Neural progenitor cell (in vitro differentiated cells): ENCODE results near the gene PNPLA6. TPM values are rescaled to one million over a fixed set of nuclear protein-coding genes. Genes with fewer than 3 reads are reported as not detected.

Experiments
- DNase-seq: peaks from one replicate; pipeline ENCODE4 v3.0.0-alpha.2; 2016; ENCODE audit warnings: low spot score
- H2AFZ ChIP-seq: fragments of 200-600 bp; sonication (generic); replicated peaks from 2 replicates; pipeline ENCODE4 v1.6.1; 2016; ENCODE audit warnings: antibody characterized with exemption
- H3F3A ChIP-seq: fragments of 200-600 bp; sonication (generic); 2 replicates; pipeline ENCODE4 v1.6.1; 2016; ENCODE audit warnings: antibody characterized with exemption, low read depth
- H3K27ac ChIP-seq: fragments of 200-600 bp; sonication (generic); 2 replicates; pipeline ENCODE4 v1.5.1; 2016; ENCODE audit warnings: mild to moderate bottlenecking
- H3K27me3 ChIP-seq: fragments of 200-600 bp; sonication (generic); 2 replicates; pipeline ENCODE4 v1.6.1; 2016; ENCODE audit warnings: mild to moderate bottlenecking, moderate library complexity
- H3K36me3 ChIP-seq: fragments of 200-600 bp; sonication (generic); 2 replicates; pipeline ENCODE4 v1.5.1; 2016
- H3K4me1 ChIP-seq: fragments of 200-600 bp; sonication (generic); 2 replicates; pipeline ENCODE4 v1.6.1; 2016; ENCODE audit warnings: mixed run types
- H3K4me2 ChIP-seq: fragments of 200-600 bp; sonication (generic); 2 replicates; pipeline ENCODE4 v1.6.1; 2016
- H3K4me3 ChIP-seq: fragments of 200-600 bp; sonication (generic); 2 replicates; pipeline ENCODE4 v1.5.1; 2016
- H3K79me2 ChIP-seq: fragments of 200-600 bp; sonication (generic); 2 replicates; pipeline ENCODE4 v1.6.1; 2016; ENCODE audit warnings: low read depth
- H3K9ac ChIP-seq: fragments of 200-600 bp; sonication (generic); 2 replicates; pipeline ENCODE4 v1.6.1; 2016
- H3K9me3 ChIP-seq: fragments of 200-600 bp; sonication (generic); 2 replicates; pipeline ENCODE4 v1.5.1; 2016; ENCODE audit warnings: low read depth
- H4K20me1 ChIP-seq: fragments of 200-600 bp; sonication (generic); 2 replicates; pipeline ENCODE4 v1.6.1; 2016; ENCODE audit warnings: low read depth
- H3K27ac Mint-ChIP-seq: 3 replicates; pipeline ENCODE4 v1.8.0; 2021; ENCODE audit warnings: mixed read lengths
- H3K27me3 Mint-ChIP-seq: 2 replicates; pipeline ENCODE4 v1.8.0; 2022; ENCODE audit warnings: low read depth, mild to moderate bottlenecking, inconsistent platforms, moderate library complexity, mixed read lengths; ENCODE audit not compliant: insufficient read depth
- H3K36me3 Mint-ChIP-seq: 3 replicates; pipeline ENCODE4 v1.8.0; 2021; ENCODE audit warnings: mixed read lengths
- H3K4me1 Mint-ChIP-seq: 3 replicates; pipeline ENCODE4 v1.8.0; 2021; ENCODE audit warnings: mixed read lengths
- H3K4me3 Mint-ChIP-seq: 3 replicates; pipeline ENCODE4 v1.8.0; 2021; ENCODE audit warnings: mild to moderate bottlenecking, moderate library complexity, mixed read lengths
- H3K9me3 Mint-ChIP-seq: 3 replicates; pipeline ENCODE4 v1.8.0; 2020; ENCODE audit warnings: mixed read lengths
- EZH2 ChIP-seq: fragments of 200-600 bp; sonication (generic); IDR thresholded peaks from 2 replicates; pipeline ENCODE4 v1.6.1; 2017; ENCODE audit warnings: antibody characterized with exemption, mild to moderate bottlenecking, moderate library complexity
- EZH2phosphoT487 ChIP-seq: fragments of 200-600 bp; sonication (generic); IDR thresholded peaks from 2 replicates; pipeline ENCODE4 v1.6.1; 2017; ENCODE audit warnings: antibody characterized with exemption
- total RNA-seq: library from RNA; depleted of rRNA; stranded (reverse); fragments of >200 nt; gene quantifications from 2 replicates; pipeline ENCODE4 v1.2.3, GENCODE V29; 2015; ENCODE audit warnings: low replicate concordance
- TF ChIP-seq, protein P1 (sequence below): fragments of 200-600 bp; sonication (generic); IDR thresholded peaks from 2 replicates; pipeline ENCODE4 v1.5.1; 2017; ENCODE audit warnings: antibody characterized with exemption, mild to moderate bottlenecking

Gene PNPLA6
- total RNA-seq, 1 donor from 2014 or later, result 25.5 TPM

DNA sequence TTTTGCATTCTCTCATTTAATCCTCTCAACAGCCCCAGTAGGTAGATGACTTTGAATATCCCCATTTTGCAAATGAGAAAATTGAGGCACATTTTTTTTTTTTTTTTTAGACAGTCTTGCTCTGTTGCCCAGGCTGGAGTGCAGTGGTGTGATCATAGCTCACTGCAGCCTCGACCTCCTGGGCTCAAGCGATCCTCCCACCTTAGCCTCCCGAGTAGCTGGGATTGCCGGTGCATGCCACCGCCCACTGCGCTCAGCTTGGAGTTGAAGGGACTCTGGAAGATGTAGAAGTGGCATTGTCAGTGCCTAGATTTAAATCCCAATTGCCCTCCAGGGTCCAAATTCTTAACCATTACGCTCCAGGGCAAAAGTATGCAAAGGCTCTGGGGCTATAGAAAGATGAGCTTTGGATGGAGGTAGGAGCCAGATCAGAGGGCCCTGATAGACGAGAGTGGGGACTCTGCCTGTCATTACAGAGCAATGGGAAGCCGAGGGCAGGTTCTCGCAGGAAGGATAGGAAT is 13.9 kb upstream of the PNPLA6 start:
- no peaks in the 10 kb centered on the region for H3K9me3 Mint-ChIP-seq
- peak; percentile 4 for DNase-seq

DNA sequence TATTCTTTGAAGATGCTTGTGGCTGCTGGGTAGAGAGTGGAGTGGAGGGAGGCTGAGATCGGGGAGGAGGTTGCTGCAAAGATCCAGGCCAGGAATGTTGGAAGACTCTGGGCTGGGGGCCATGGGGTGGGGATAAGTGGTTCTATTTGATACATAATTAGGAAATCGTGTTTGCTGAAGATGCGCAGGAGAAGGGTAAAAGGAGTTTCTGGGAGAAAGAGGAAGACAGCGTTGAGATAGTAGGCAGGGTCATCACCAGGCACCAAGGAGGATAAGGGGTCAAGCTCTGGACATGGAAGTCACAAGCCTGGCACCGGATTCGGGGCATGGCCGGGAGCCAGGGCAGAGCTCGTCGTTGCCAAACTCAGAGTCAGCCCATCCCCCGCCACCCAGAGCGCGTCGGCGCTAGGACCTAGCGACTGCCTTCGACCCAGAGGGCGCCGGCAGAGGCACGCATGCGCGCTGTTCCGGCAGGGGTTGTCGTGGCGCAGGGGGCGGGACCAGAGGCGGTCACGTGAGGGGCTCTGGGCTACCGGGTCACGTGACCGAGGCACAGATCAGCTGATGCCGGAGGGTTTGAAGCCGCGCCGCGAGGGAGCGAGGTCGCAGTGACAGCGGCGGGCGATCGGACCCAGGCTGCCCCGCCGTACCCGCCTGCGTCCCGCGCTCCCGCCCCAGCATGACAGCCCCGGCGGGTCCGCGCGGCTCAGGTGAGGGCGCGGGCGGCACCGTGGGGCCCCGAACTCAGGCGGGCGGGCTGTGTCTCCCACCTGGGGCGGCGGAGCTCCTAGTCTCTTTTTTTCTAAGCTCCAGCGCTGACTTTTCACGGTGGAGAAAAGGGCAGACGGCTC is 13.2 kb upstream of the PNPLA6 start, which contains the start of gene MCOLN1:
MCOLN1 (plus strand) TSS at position 553 of the 851 bp plus-strand sequence; CDS start at position 680, 127 bp downstream.
- TF ChIP-seq EZH2 (no peak), EZH2phosphoT487 (no peak)
- TF ChIP-seq, protein P1, sequence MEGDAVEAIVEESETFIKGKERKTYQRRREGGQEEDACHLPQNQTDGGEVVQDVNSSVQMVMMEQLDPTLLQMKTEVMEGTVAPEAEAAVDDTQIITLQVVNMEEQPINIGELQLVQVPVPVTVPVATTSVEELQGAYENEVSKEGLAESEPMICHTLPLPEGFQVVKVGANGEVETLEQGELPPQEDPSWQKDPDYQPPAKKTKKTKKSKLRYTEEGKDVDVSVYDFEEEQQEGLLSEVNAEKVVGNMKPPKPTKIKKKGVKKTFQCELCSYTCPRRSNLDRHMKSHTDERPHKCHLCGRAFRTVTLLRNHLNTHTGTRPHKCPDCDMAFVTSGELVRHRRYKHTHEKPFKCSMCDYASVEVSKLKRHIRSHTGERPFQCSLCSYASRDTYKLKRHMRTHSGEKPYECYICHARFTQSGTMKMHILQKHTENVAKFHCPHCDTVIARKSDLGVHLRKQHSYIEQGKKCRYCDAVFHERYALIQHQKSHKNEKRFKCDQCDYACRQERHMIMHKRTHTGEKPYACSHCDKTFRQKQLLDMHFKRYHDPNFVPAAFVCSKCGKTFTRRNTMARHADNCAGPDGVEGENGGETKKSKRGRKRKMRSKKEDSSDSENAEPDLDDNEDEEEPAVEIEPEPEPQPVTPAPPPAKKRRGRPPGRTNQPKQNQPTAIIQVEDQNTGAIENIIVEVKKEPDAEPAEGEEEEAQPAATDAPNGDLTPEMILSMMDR, result no peak
- no peaks in the 10 kb centered on the region for H3K9me3 Mint-ChIP-seq
- H3K9ac ChIP-seq, result peak within 1 kb of the TSS; percentile 51
- H3F3A ChIP-seq, result peaks cover 11% of the 10 kb centered on the region
- H3K9me3 ChIP-seq, result no peaks in the 10 kb centered on the region
- H3K27ac Mint-ChIP-seq, result peak within 1 kb of the TSS; percentile 72
- peaks cover 6% of the 10 kb centered on the region for H3K36me3 Mint-ChIP-seq
- H3K4me3 Mint-ChIP-seq, result peak within 1 kb of the TSS; percentile 83
- H3K27ac ChIP-seq, result no peak within 1 kb of the TSS
- no peaks in the 10 kb centered on the region for H3K36me3 ChIP-seq
- peaks cover 10% of the 10 kb centered on the region for H3K79me2 ChIP-seq
- peak within 1 kb of the TSS; percentile 85 for H3K4me2 ChIP-seq
- no peaks in the 10 kb centered on the region for H3K27me3 ChIP-seq
- peak; percentile 100 for DNase-seq
- peaks cover 10% of the 10 kb centered on the region for H3K4me1 ChIP-seq
- peaks cover 9% of the 10 kb centered on the region for H3K27me3 Mint-ChIP-seq
- peak within 1 kb of the TSS; percentile 72 for H3K4me3 ChIP-seq
- H3K4me1 Mint-ChIP-seq, result peaks cover 17% of the 10 kb centered on the region
- H2AFZ ChIP-seq, result no peak within 1 kb of the TSS
- peaks cover 4% of the 10 kb centered on the region for H4K20me1 ChIP-seq

More for the DNA sequence above, 13.9 kb upstream of the PNPLA6 start:
- Histone ChIP-seq H3K9ac (no peak overlapping the region), H3K27ac (no peak overlapping the region), H3K4me2 (peak overlapping the region; percentile 80), H2AFZ (no peak overlapping the region), H4K20me1 (peaks cover 4% of the 10 kb centered on the region), H3K36me3 (no peaks in the 10 kb centered on the region), H3K9me3 (no peaks in the 10 kb centered on the region), H3K4me3 (peak overlapping the region; percentile 72), H3K27me3 (no peaks in the 10 kb centered on the region), H3K79me2 (peaks cover 16% of the 10 kb centered on the region), H3F3A (peaks cover 11% of the 10 kb centered on the region), H3K4me1 (peaks cover 10% of the 10 kb centered on the region)
- H3K4me3 Mint-ChIP-seq, result peak overlapping the region; percentile 83
- peaks cover 6% of the 10 kb centered on the region for H3K36me3 Mint-ChIP-seq
- H3K4me1 Mint-ChIP-seq, result peaks cover 23% of the 10 kb centered on the region
- TF ChIP-seq EZH2phosphoT487 (no peak), EZH2 (no peak)
- TF ChIP-seq, protein P1, result no peak
- H3K27me3 Mint-ChIP-seq, result peaks cover 9% of the 10 kb centered on the region
- peak overlapping the region; percentile 72 for H3K27ac Mint-ChIP-seq

DNA sequence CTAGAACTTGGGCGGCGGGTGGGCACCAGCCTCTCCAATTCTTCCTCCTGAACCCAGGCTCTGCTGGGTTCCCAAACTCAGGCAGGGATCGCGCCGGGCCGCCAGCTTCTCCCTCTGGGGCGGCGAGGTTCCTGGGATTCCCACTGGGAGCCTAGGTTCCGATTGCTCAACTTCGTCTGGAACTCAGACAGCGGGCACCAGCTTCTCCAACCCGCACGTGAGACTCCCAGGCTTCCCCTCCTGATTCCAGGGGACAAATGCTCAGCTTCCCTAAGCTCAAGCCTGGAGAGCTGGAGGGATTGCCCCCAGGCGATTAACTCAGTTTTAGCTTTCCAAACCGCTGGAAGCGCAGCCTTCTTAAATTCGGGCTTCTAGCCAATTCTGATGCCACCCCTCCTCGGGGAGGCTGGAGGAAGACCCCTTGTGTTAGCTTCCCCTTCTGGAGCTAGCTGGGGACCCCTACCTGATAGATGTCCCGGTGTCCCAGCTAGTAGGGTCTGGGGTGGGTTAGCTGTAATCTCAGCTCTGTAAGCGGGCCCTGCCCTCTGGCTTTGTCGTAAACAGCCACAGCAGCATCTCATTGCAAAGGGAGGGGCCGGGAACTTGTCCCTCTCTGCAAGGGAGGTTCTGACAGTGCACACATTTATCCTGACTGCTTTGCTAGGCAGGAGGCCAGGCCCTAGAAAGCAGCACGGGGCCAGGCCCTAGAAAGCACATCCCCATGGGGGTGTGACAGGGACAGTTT is 12.4 kb upstream of the PNPLA6 start:
- Histone ChIP-seq H3K36me3 (no peaks in the 10 kb centered on the region), H2AFZ (no peak overlapping the region), H3K9me3 (no peaks in the 10 kb centered on the region), H3K79me2 (peaks cover 2% of the 10 kb centered on the region), H3K4me1 (peaks cover 10% of the 10 kb centered on the region), H3K27ac (no peak overlapping the region), H3K9ac (peak overlapping the region; percentile 51), H3K4me2 (peak overlapping the region; percentile 85), H3F3A (peaks cover 11% of the 10 kb centered on the region), H3K27me3 (no peaks in the 10 kb centered on the region), H4K20me1 (peaks cover 4% of the 10 kb centered on the region), H3K4me3 (peak overlapping the region; percentile 72)
- peak overlapping the region; percentile 83 for H3K4me3 Mint-ChIP-seq
- H3K27me3 Mint-ChIP-seq, result peaks cover 10% of the 10 kb centered on the region
- DNase-seq, result peak; percentile 42
- H3K9me3 Mint-ChIP-seq, result no peaks in the 10 kb centered on the region
- no peak overlapping the region for H3K27ac Mint-ChIP-seq
- TF ChIP-seq EZH2, result no peak
- TF ChIP-seq, protein P1, result no peak
- TF ChIP-seq EZH2phosphoT487, result no peak
- peaks cover 6% of the 10 kb centered on the region for H3K36me3 Mint-ChIP-seq
- peaks cover 14% of the 10 kb centered on the region for H3K4me1 Mint-ChIP-seq
